Measurements from ENCODE around the gene MEIKIN.

- TF ChIP-seq EZH2phosphoT487 (IDR thresholded peaks at IDR 0.05; ENCODE audit: borderline replicate concordance, low read length): no peak
- TF ChIP-seq, protein P1, sequence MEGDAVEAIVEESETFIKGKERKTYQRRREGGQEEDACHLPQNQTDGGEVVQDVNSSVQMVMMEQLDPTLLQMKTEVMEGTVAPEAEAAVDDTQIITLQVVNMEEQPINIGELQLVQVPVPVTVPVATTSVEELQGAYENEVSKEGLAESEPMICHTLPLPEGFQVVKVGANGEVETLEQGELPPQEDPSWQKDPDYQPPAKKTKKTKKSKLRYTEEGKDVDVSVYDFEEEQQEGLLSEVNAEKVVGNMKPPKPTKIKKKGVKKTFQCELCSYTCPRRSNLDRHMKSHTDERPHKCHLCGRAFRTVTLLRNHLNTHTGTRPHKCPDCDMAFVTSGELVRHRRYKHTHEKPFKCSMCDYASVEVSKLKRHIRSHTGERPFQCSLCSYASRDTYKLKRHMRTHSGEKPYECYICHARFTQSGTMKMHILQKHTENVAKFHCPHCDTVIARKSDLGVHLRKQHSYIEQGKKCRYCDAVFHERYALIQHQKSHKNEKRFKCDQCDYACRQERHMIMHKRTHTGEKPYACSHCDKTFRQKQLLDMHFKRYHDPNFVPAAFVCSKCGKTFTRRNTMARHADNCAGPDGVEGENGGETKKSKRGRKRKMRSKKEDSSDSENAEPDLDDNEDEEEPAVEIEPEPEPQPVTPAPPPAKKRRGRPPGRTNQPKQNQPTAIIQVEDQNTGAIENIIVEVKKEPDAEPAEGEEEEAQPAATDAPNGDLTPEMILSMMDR (IDR thresholded peaks at IDR 0.05; ENCODE audit: low read depth, low read length, poor library complexity, severe bottlenecking): no peak
These were observed 157.7 kb downstream of the MEIKIN start for GRCh38 chr5:131787736-131788135.
